Muscle of arm (tissue), 12 donors: ENCODE results near the gene CNTD1. TPM values are rescaled to one million over a fixed set of nuclear protein-coding genes. Genes with fewer than 3 reads are reported as not detected.

Experiments used
- DNase-seq: peaks from one replicate; pipeline ENCODE4 v3.0.0-alpha.2; 2013
- polyA plus RNA-seq, 12 donors: library from polyadenylated mRNA; unstranded; fragments of 120-200 nt; gene quantifications; one replicate each; pipeline ENCODE4 v1.2.1, GENCODE V29; 2013; ENCODE audit not compliant: insufficient read length in 12 of 12

Gene CNTD1
- polyA plus RNA-seq, 12 donors = 0.30 to 2.1 (median 0.92) TPM; not detected in 2

- DNase-seq = no peak
These were observed 19.2 kb upstream of the CNTD1 start for GRCh38 chr17:42779304-42779935.

GRCh38 chr17:42779936-42780850 lies 18.5 kb upstream of the CNTD1 start, which contains the start of gene WNK4:
WNK4 (plus strand) TSS chr17:42780610; CDS start chr17:42780699, 89 bp downstream.
- no peak for DNase-seq

- no peak for DNase-seq
These were observed 17.6 kb upstream of the CNTD1 start for GRCh38 chr17:42780851-42781638.

GRCh38 chr17:42781639-42782165 lies 17.0 kb upstream of the CNTD1 start:
- no peak for DNase-seq

- no peak for DNase-seq
These were observed 16.2 kb upstream of the CNTD1 start for GRCh38 chr17:42782166-42783061.

GRCh38 chr17:42783062-42783790 lies 15.4 kb upstream of the CNTD1 start:
- no peak for DNase-seq

GRCh38 chr17:42783791-42784138 lies 14.9 kb upstream of the CNTD1 start:
- no peak for DNase-seq

- no peak for DNase-seq
These were observed 14.3 kb upstream of the CNTD1 start for GRCh38 chr17:42784409-42784808.

GRCh38 chr17:42784811-42785592 lies 13.7 kb upstream of the CNTD1 start:
- no peak for DNase-seq

- DNase-seq = no peak
These were observed 11.4 kb upstream of the CNTD1 start for GRCh38 chr17:42787266-42787665.

GRCh38 chr17:42791948-42792347 lies 6.7 kb upstream of the CNTD1 start:
- no peak for DNase-seq

- DNase-seq = no peak
These were observed 6.1 kb upstream of the CNTD1 start for GRCh38 chr17:42792545-42792944.

- no peak for DNase-seq
These were observed 3.6 kb upstream of the CNTD1 start for GRCh38 chr17:42795061-42795460.

GRCh38 chr17:42795465-42795864 lies 3.2 kb upstream of the CNTD1 start:
- DNase-seq = no peak

GRCh38 chr17:42796066-42796758 lies 2.4 kb upstream of the CNTD1 start:
- no peak for DNase-seq

GRCh38 chr17:42797067-42798007 lies 1.3 kb upstream of the CNTD1 start:
- no peak for DNase-seq

- DNase-seq = no peak
These were observed 664 bp upstream of the CNTD1 start for GRCh38 chr17:42798011-42798382.
